ENCODE data around the gene PODN.

Gene PODN

DNA sequence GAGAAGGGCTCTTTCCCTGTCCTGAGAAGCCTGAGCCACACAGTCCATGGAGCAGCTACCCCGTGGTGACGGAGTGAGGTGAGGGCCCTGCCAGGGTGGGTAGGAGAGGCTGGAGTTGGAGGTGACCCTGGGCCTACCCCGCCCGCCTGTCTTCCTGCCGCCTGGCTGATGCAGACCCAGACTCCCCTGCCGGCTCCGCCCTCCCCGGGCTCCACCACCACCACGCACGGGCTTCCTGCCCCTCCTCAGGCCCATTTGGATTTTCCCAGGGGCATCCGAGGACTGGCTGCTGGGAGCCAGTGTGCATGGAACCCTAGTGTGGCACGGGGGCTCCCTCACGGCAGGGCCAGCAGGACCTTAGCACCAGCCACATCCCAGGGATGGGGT lies 32.5 kb downstream of the PODN start:
- TF ChIP-seq, protein P1, sequence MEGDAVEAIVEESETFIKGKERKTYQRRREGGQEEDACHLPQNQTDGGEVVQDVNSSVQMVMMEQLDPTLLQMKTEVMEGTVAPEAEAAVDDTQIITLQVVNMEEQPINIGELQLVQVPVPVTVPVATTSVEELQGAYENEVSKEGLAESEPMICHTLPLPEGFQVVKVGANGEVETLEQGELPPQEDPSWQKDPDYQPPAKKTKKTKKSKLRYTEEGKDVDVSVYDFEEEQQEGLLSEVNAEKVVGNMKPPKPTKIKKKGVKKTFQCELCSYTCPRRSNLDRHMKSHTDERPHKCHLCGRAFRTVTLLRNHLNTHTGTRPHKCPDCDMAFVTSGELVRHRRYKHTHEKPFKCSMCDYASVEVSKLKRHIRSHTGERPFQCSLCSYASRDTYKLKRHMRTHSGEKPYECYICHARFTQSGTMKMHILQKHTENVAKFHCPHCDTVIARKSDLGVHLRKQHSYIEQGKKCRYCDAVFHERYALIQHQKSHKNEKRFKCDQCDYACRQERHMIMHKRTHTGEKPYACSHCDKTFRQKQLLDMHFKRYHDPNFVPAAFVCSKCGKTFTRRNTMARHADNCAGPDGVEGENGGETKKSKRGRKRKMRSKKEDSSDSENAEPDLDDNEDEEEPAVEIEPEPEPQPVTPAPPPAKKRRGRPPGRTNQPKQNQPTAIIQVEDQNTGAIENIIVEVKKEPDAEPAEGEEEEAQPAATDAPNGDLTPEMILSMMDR (IDR thresholded peaks at IDR 0.05; ENCODE audit: insufficient read depth, missing control alignments) = no peak
- FAIRE-seq = no peak
- no peak for DNase-seq (ENCODE audit: insufficient read length, low spot score)

DNA sequence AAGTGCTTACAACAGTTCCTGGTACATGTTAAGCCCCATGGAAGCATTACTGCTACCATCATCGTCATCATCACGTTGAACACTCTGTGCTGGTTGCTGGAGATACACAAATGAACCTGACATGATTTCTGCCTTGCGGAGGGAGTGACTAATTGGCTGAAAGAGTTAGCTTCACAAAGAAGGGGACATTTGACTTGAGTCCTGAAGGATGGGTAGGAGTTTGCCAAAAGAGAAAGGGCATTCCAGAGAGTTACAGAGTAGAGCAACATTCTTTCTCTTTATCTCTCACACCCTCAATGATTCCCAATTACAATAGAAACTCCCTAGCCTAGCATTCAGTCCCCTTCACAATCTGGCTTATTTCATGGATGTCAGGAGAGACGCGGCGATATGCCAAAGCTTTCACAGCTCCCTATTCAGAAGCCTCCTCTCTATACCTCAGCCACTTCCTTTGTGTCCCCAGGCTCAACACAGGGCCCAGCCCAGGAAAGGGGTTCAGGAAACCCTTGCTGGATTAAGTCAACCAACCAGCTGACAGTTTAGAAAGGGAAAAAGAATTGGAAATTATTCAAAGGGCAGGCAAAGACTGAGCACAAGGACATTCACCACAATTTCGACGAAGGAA lies 42.4 kb downstream of the PODN start:
- DNase-seq (ENCODE audit: insufficient read length, low spot score) (no peak), FAIRE-seq (no peak)
- TF ChIP-seq, protein P1 (IDR thresholded peaks at IDR 0.05; ENCODE audit: insufficient read depth, missing control alignments) = no peak

DNA sequence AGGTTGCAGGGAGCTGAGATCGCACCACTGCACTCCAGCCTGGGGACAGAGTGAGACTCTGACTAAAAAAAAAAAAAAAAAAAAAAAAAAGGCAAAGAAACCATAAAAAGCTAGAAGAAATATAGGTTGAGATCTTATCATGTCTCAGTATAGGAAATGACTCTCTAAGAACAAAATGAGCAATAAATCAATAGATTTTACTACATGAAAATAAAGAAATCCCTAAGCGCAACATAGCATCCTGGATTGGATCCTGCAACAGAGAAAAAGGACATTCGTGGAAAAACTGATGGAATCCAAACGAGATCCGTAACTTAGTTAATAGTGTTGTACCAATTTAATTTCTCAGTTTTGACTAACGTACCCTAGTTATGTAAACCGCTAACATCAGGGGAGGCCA lies 45.1 kb downstream of the PODN start:
- DNase-seq (ENCODE audit: insufficient read length, low spot score) = no peak
- FAIRE-seq = no peak
- TF ChIP-seq, protein P1 (IDR thresholded peaks at IDR 0.05; ENCODE audit: insufficient read depth, missing control alignments) = no peak

DNA sequence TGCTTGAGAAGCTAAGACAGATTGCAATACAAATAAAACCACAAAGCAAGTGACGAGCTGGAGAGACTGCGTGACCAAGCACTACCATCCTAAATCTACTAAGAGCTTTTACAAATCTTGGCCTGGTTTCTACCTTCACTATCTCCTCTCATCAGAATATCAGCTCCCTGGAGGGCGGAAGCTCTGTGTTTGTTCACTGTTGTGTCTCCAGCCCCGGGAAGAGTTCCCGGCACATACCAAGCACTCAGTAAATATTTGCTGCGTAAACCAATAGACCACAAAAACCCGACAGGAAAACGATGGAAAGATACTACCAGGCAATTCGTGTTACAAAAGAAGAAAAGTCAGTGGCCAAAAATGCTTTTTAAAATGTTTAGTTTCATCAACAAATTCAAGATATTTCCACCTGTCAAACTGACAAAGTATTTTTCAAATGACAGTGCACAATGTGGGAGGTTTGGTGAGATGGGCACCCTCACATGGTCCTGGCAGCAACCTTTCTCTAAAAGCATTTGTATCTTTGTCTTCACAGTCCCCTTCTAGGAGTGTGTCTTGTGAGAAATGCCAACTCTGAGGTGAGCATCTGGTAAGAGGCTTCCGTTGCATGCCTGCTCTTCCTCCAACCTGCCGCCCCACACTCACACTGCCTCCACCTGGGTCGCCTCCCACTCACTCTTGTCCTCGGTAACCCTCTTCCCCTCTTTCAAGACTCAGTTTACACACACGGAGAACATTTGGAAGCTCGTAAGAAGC lies 45.7 kb downstream of the PODN start:
- TF ChIP-seq, protein P1 (IDR thresholded peaks at IDR 0.05; ENCODE audit: insufficient read depth, missing control alignments) = no peak
- FAIRE-seq (no peak), DNase-seq (ENCODE audit: insufficient read length, low spot score) (no peak)

DNA sequence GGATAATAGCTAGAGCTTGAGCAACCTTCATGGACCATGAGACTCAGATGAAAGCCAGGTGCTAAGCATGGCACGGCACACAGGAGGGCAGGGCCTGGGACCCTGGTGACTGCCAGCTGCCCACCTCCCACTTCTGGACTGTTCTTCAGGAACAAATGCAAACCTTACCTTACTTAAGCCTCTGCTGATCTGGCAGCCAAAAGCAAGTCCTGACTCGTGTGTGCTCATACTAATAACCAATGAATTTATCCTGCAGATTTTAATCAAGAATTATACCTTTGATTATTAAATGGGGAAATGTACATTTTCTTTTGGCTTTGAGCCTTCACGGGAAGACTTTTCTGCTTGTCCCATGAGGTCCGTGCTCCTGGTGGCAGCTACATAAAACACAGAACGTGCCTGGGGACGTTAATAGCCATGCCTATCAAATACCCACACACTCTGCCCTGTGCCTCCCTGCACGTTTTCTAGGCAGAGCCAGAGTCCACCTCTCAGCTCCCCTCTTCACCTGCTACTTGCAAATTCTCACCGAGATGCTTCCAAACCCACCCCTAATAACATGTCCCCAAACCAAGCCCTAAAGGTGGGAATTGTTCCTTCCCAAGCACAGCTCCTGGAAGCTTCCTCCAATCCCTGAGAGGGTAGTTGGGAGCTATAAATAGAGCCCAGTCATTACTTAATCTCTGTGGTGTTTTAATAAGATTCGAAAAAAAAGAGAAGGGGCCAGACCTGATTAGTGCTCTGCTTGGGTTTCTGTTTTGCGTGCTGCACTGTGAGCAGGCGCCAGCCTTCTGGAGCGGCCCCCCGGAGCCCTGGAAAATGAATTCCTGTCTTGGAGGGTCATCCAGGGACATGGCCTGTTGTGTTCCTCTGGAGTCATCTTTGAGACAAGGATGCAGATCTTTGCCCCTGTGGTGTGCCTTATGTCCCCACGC lies 46.9 kb downstream of the PODN start:
- TF ChIP-seq, protein P1 (IDR thresholded peaks at IDR 0.05; ENCODE audit: insufficient read depth, missing control alignments) = no peak
- DNase-seq (ENCODE audit: insufficient read length, low spot score) = peak; percentile 70
- FAIRE-seq = no peak

DNA sequence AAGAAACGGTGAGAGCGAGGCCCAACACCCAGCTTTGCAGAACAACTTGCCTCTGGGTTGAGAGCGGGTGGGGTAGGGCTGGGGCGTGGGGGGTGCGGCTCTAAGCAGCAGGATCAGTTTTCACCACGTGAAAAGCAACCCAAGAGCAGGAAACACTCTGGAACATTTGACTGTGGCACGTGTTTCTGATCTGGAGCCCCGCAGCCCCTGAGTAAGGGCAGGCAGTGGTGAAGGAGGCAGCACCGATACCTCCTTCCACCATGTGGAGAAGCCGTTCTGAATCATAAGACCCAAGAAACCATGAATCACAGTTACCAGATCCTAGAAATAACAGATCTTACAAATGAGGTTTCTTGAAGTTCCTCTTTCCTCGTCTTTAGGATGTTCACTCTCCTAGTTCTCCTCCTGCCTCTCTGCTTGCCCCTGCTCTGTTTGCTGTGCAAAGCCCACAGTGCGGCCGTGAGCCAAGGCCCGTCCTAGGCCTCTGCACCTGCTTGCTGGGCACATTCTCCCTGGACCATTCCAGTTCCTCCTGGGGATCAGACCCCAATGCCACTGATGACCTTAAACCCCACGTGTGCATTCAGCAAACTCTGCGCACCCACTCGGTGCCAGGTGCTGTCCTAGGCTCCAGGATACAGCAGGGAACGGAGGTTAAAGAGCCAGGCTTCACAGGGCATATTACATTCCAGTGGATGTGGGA lies 48.5 kb downstream of the PODN start:
- FAIRE-seq (no peak), DNase-seq (ENCODE audit: insufficient read length, low spot score) (no peak)
- TF ChIP-seq, protein P1 (IDR thresholded peaks at IDR 0.05; ENCODE audit: insufficient read depth, missing control alignments) = no peak
